ENCODE results near the gene ZDHHC6. TPM values are rescaled to one million over a fixed set of nuclear protein-coding genes. Genes with fewer than 3 reads are reported as not detected.

The ZDHHC6 gene
- total RNA-seq, 6 donors from 2014 or later: 18.6 to 57.6 (median 32.2) TPM

GRCh38 chr10:112434988-112435619, 11.6 kb downstream of the ZDHHC6 start:
- TF ChIP-seq CTCF (IDR thresholded peaks at IDR 0.05): peak in 5 of 6 experiments; percentile 9 to 52 (median 45)
- TF ChIP-seq POLR2A (IDR thresholded peaks at IDR 0.05): no peak
- Histone ChIP-seq H3K4me3 (no peak overlapping the region), H3K27me3 (no peaks in the 10 kb centered on the region), H3K36me3 (peaks cover 12 to 94% (median 57%) of the 10 kb centered on the region in 4 donors), H3K9me3 (no peaks in the 10 kb centered on the region), H3K27ac (no peak overlapping the region), H3K4me1 (no peaks in the 10 kb centered on the region)
- WGBS, 2 donors: 88% methylated on average over 2 of the region's 2 CpGs
- DNase-seq (no peak), ATAC-seq (ENCODE audit: low FRiP score in 2 of 2) (no peak)

- Histone ChIP-seq H3K27ac (no peak overlapping the region), H3K36me3 (peaks cover 12 to 94% (median 57%) of the 10 kb centered on the region in 4 donors), H3K4me3 (no peak overlapping the region), H3K27me3 (no peaks in the 10 kb centered on the region), H3K9me3 (no peaks in the 10 kb centered on the region), H3K4me1 (no peaks in the 10 kb centered on the region)
- DNase-seq (no peak), ATAC-seq (ENCODE audit: low FRiP score in 2 of 2) (no peak)
- TF ChIP-seq POLR2AphosphoS5 (IDR thresholded peaks at IDR 0.05) (no peak), EP300 (IDR thresholded peaks at IDR 0.05) (no peak), POLR2A (IDR thresholded peaks at IDR 0.05) (no peak), CTCF (IDR thresholded peaks at IDR 0.05) (no peak)
- WGBS, 2 donors: 94 to 98% methylated on average over 2 of the region's 2 CpGs
Measured at GRCh38 chr10:112433136-112433535, 13.6 kb downstream of the ZDHHC6 start.

- H3K4me1 ChIP-seq: no peaks in the 10 kb centered on the region
- no peak overlapping the region for H3K4me3 ChIP-seq
- WGBS, 2 donors: 81 to 84% methylated on average over 13 to 14 of the region's 15 CpGs
- H3K9me3 ChIP-seq: no peaks in the 10 kb centered on the region
- no peak overlapping the region for H3K27ac ChIP-seq
- peak in 1 of 2 donors; percentile 45 for DNase-seq
- peaks cover 7 to 98% (median 57%) of the 10 kb centered on the region in 4 donors for H3K36me3 ChIP-seq
- TF ChIP-seq CTCF (IDR thresholded peaks at IDR 0.05) (no peak), EP300 (IDR thresholded peaks at IDR 0.05) (no peak), POLR2AphosphoS5 (IDR thresholded peaks at IDR 0.05) (no peak), POLR2A (IDR thresholded peaks at IDR 0.05) (no peak)
- peak in 1 of 2 donors; percentile 30 for ATAC-seq (ENCODE audit: low FRiP score in 2 of 2)
- no peaks in the 10 kb centered on the region for H3K27me3 ChIP-seq
Measured at GRCh38 chr10:112429654-112430230, 17.0 kb downstream of the ZDHHC6 start.

GRCh38 chr10:112429147-112429546, 17.6 kb downstream of the ZDHHC6 start:
- WGBS, 2 donors: 65 to 69% methylated on average over 3 of the region's 3 CpGs

More at GRCh38 chr10:112429147-112429546, 17.6 kb downstream of the ZDHHC6 start:
- H3K27me3 ChIP-seq: no peaks in the 10 kb centered on the region
- TF ChIP-seq POLR2A (IDR thresholded peaks at IDR 0.05) (no peak), POLR2AphosphoS5 (IDR thresholded peaks at IDR 0.05) (no peak), CTCF (IDR thresholded peaks at IDR 0.05) (no peak), EP300 (IDR thresholded peaks at IDR 0.05) (no peak)
- H3K36me3 ChIP-seq: peaks cover 7 to 98% (median 59%) of the 10 kb centered on the region in 4 donors
- H3K4me3 ChIP-seq: no peak overlapping the region
- DNase-seq: no peak
- H3K27ac ChIP-seq: no peak overlapping the region
- H3K9me3 ChIP-seq: no peaks in the 10 kb centered on the region
- H3K4me1 ChIP-seq: no peaks in the 10 kb centered on the region
- ATAC-seq (ENCODE audit: low FRiP score in 2 of 2): no peak
